ENCODE measurements around the gene GDPD4.

GDPD4 gene

GRCh38 chr11:77204754-77205466 lies 96.6 kb downstream of the GDPD4 start:
- no peak for DNase-seq

GRCh38 chr11:77203901-77204753 lies 97.4 kb downstream of the GDPD4 start:
- no peak for DNase-seq

GRCh38 chr11:77202941-77203900 lies 98.3 kb downstream of the GDPD4 start:
- no peak for DNase-seq

- DNase-seq: no peak
These were observed 99.3 kb downstream of the GDPD4 start for GRCh38 chr11:77201991-77202841.

- no peak for DNase-seq
These were observed 100.1 kb downstream of the GDPD4 start for GRCh38 chr11:77201370-77201769.

GRCh38 chr11:77200351-77201268 lies 100.9 kb downstream of the GDPD4 start:
- no peak for DNase-seq

- no peak for DNase-seq
These were observed 102.2 kb downstream of the GDPD4 start for GRCh38 chr11:77199137-77199745.

GRCh38 chr11:77198440-77198849 lies 103.0 kb downstream of the GDPD4 start:
- no peak for DNase-seq

- DNase-seq: no peak
These were observed 103.7 kb downstream of the GDPD4 start for GRCh38 chr11:77197626-77198320.

- no peak for DNase-seq
These were observed 104.5 kb downstream of the GDPD4 start for GRCh38 chr11:77196961-77197360.

GRCh38 chr11:77195071-77195755 lies 106.3 kb downstream of the GDPD4 start:
- no peak for DNase-seq

GRCh38 chr11:77193911-77194830 lies 107.3 kb downstream of the GDPD4 start:
- no peak for DNase-seq

GRCh38 chr11:77193167-77193566 lies 108.3 kb downstream of the GDPD4 start:
- no peak for DNase-seq

- no peak for DNase-seq
These were observed 109.5 kb downstream of the GDPD4 start for GRCh38 chr11:77191823-77192495.

- no peak for DNase-seq
These were observed 110.1 kb downstream of the GDPD4 start for GRCh38 chr11:77191429-77191822.

- DNase-seq: no peak
These were observed 111.0 kb downstream of the GDPD4 start for GRCh38 chr11:77190331-77191075.
